Mammary epithelial cell (primary cell): ENCODE data around the gene TRABD2B.

Experiments used
- EZH2 ChIP-seq: IDR thresholded peaks from 2 replicates; pipeline ENCODE4 v1.6.1; 2012; ENCODE audit warnings: low read length, inconsistent platforms, borderline replicate concordance
- TF ChIP-seq, protein P1 (sequence below), 2 donors: IDR thresholded peaks in 1 of 2; conservative IDR thresholded peaks in 1 of 2; 2 replicates each; pipeline ENCODE4 v1.5.1; 2011 to 2012; ENCODE audit warnings: inconsistent platforms in 2 of 2, low read length in 2 of 2, mild to moderate bottlenecking in 2 of 2, control low read depth in 1 of 2, low read depth in 1 of 2; ENCODE audit not compliant: insufficient read depth in 1 of 2; ENCODE audit errors: extremely low read depth in 1 of 2

- TF ChIP-seq, protein P1, sequence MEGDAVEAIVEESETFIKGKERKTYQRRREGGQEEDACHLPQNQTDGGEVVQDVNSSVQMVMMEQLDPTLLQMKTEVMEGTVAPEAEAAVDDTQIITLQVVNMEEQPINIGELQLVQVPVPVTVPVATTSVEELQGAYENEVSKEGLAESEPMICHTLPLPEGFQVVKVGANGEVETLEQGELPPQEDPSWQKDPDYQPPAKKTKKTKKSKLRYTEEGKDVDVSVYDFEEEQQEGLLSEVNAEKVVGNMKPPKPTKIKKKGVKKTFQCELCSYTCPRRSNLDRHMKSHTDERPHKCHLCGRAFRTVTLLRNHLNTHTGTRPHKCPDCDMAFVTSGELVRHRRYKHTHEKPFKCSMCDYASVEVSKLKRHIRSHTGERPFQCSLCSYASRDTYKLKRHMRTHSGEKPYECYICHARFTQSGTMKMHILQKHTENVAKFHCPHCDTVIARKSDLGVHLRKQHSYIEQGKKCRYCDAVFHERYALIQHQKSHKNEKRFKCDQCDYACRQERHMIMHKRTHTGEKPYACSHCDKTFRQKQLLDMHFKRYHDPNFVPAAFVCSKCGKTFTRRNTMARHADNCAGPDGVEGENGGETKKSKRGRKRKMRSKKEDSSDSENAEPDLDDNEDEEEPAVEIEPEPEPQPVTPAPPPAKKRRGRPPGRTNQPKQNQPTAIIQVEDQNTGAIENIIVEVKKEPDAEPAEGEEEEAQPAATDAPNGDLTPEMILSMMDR (conservative IDR thresholded peaks at IDR 0.05 in 1 of 2, IDR thresholded peaks at IDR 0.05 in 1 of 2; ENCODE audit: extremely low read depth in 1 of 2, insufficient read depth in 1 of 2, low read depth in 1 of 2, low read length in 2 of 2) = no peak
- TF ChIP-seq EZH2 = no peak
Measured at GRCh38 chr1:47753808-47754207, 243.4 kb downstream of the TRABD2B start.
